ENCODE results near the gene ORC2.

- no peak for TF ChIP-seq POLR2A (IDR thresholded peaks at IDR 0.05)
- TF ChIP-seq, protein P1, sequence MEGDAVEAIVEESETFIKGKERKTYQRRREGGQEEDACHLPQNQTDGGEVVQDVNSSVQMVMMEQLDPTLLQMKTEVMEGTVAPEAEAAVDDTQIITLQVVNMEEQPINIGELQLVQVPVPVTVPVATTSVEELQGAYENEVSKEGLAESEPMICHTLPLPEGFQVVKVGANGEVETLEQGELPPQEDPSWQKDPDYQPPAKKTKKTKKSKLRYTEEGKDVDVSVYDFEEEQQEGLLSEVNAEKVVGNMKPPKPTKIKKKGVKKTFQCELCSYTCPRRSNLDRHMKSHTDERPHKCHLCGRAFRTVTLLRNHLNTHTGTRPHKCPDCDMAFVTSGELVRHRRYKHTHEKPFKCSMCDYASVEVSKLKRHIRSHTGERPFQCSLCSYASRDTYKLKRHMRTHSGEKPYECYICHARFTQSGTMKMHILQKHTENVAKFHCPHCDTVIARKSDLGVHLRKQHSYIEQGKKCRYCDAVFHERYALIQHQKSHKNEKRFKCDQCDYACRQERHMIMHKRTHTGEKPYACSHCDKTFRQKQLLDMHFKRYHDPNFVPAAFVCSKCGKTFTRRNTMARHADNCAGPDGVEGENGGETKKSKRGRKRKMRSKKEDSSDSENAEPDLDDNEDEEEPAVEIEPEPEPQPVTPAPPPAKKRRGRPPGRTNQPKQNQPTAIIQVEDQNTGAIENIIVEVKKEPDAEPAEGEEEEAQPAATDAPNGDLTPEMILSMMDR (IDR thresholded peaks at IDR 0.05) = no peak
Measured at GRCh38 chr2:200975672-200976071, 12.2 kb upstream of the ORC2 start.
